Smooth muscle cell (in vitro differentiated cells): ENCODE results near the gene ATP2B3. TPM values are rescaled to one million over a fixed set of nuclear protein-coding genes. Genes with fewer than 3 reads are reported as not detected.

Experiments
- DNase-seq: peaks from one replicate; lab custom pipeline; 2025; ENCODE audit not compliant: unreplicated experiment; lab: John Stamatoyannopoulos, UW
- H2AFZ ChIP-seq: fragments of 200-600 bp; sonication (generic); 2 replicates; pipeline ENCODE4 v1.6.0; 2016; ENCODE audit warnings: antibody characterized with exemption, low read depth, mild to moderate bottlenecking
- H3F3A ChIP-seq: fragments of 200-600 bp; sonication (generic); 2 replicates; pipeline ENCODE4 v1.6.0; 2017; ENCODE audit warnings: antibody characterized with exemption, low read depth
- H3K27ac ChIP-seq: fragments of 200-600 bp; sonication (generic); 2 replicates; pipeline ENCODE4 v1.5.1; 2016; ENCODE audit warnings: low read depth, mild to moderate bottlenecking
- H3K27me3 ChIP-seq: fragments of 200-600 bp; sonication (generic); 2 replicates; pipeline ENCODE4 v1.6.1; 2016; ENCODE audit warnings: low read depth, mild to moderate bottlenecking
- H3K36me3 ChIP-seq: fragments of 200-600 bp; sonication (generic); 2 replicates; pipeline ENCODE4 v1.5.1; 2016; ENCODE audit warnings: low read depth
- H3K4me1 ChIP-seq: fragments of 200-600 bp; sonication (generic); 2 replicates; pipeline ENCODE4 v1.5.1; 2016; ENCODE audit warnings: low read depth
- H3K4me2 ChIP-seq: fragments of 200-600 bp; sonication (generic); 2 replicates; pipeline ENCODE4 v1.6.0; 2016; ENCODE audit warnings: mild to moderate bottlenecking
- H3K4me3 ChIP-seq: fragments of 200-600 bp; sonication (generic); 2 replicates; pipeline ENCODE4 v1.5.1; 2016; ENCODE audit warnings: mild to moderate bottlenecking
- H3K79me2 ChIP-seq: fragments of 200-600 bp; sonication (generic); 2 replicates; pipeline ENCODE4 v1.6.0; 2016; ENCODE audit warnings: low read depth, mild to moderate bottlenecking
- H3K9ac ChIP-seq: fragments of 200-600 bp; sonication (generic); 2 replicates; pipeline ENCODE4 v1.6.0; 2016; ENCODE audit warnings: low read depth
- H3K9me3 ChIP-seq: fragments of 200-600 bp; sonication (generic); replicated peaks from 2 replicates; pipeline ENCODE4 v1.5.1; 2016; ENCODE audit warnings: low read depth
- H4K20me1 ChIP-seq: fragments of 200-600 bp; sonication (generic); 2 replicates; pipeline ENCODE4 v1.6.0; 2016; ENCODE audit warnings: low read depth
- WGBS: methylation state at CpG from one replicate; pipeline ENCODE4 v1.1.7; 2016; ENCODE audit warnings: low lambda C conversion rate; 5-methylcytosine and 5-hydroxymethylcytosine counted together
- polyA plus RNA-seq: library from polyadenylated mRNA; unstranded; fragments of >200 nt; fragmentation: Nextera tagmentation; extraction: Ambion mirVana; gene quantifications from 2 replicates; pipeline ENCODE4 v1.2.1, GENCODE V29; 2016
- total RNA-seq: library from RNA; depleted of rRNA; stranded (reverse); fragments of >200 nt; gene quantifications from 2 replicates; pipeline ENCODE4 v1.2.3, GENCODE V29; 2014
- TF ChIP-seq, protein P1 (sequence below): fragments of 200-600 bp; sonication (generic); IDR thresholded peaks from 2 replicates; pipeline ENCODE4 v1.5.1; 2017; ENCODE audit warnings: borderline replicate concordance, mild to moderate bottlenecking, antibody characterized with exemption; ENCODE audit not compliant: insufficient read depth, poor library complexity, severe bottlenecking

ATP2B3 gene
- total and polyA plus RNA-seq, 2 experiments from 2014 or later = 0.05 to 0.22 TPM

DNA sequence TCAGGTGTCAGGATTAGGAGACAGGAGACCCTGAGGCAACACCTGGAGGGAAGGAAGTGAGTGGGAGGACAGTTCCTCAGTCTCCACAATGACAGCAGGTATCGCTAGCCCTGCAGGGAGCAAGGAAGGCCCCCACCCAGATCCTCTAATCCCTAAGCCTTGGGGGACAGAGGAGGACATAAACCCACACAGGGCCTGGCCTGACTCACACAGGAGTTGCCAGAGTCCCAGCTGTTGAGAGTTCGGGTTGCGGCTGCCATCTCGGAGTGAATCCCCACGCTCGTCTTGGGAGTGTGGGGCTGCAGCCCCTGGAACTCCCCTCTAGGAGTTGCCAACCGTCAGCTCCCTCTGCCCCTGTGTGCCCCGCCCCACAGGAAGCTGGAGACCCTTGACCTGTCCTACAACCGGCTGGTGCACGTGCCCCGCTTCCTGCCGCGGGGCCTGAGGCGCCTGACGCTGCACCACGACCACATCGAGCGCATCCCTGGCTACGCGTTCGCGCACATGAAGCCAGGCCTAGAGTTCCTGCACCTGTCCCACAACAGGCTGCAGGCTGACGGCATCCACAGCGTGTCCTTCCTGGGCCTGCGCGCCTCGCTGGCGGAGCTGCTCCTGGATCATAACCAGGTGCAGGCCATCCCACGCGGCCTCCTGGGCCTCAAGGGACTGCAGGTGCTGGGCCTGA, 31.9 kb upstream of the ATP2B3 start:
- H3K4me3 ChIP-seq = no peak overlapping the region
- no peaks in the 10 kb centered on the region for H3K4me1 ChIP-seq
- H3K36me3 ChIP-seq = no peaks in the 10 kb centered on the region
- DNase-seq = no peak
- no peak overlapping the region for H3K9ac ChIP-seq
- H3K27me3 ChIP-seq = no peaks in the 10 kb centered on the region
- WGBS = 87% methylated on average over 30 of the region's 30 CpGs
- no peak overlapping the region for H2AFZ ChIP-seq
- H3K79me2 ChIP-seq = no peaks in the 10 kb centered on the region
- TF ChIP-seq, protein P1, sequence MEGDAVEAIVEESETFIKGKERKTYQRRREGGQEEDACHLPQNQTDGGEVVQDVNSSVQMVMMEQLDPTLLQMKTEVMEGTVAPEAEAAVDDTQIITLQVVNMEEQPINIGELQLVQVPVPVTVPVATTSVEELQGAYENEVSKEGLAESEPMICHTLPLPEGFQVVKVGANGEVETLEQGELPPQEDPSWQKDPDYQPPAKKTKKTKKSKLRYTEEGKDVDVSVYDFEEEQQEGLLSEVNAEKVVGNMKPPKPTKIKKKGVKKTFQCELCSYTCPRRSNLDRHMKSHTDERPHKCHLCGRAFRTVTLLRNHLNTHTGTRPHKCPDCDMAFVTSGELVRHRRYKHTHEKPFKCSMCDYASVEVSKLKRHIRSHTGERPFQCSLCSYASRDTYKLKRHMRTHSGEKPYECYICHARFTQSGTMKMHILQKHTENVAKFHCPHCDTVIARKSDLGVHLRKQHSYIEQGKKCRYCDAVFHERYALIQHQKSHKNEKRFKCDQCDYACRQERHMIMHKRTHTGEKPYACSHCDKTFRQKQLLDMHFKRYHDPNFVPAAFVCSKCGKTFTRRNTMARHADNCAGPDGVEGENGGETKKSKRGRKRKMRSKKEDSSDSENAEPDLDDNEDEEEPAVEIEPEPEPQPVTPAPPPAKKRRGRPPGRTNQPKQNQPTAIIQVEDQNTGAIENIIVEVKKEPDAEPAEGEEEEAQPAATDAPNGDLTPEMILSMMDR = no peak
- H3K27ac ChIP-seq = no peak overlapping the region
- H4K20me1 ChIP-seq = no peaks in the 10 kb centered on the region
- no peaks in the 10 kb centered on the region for H3F3A ChIP-seq
- no peaks in the 10 kb centered on the region for H3K9me3 ChIP-seq
- no peak overlapping the region for H3K4me2 ChIP-seq

DNA sequence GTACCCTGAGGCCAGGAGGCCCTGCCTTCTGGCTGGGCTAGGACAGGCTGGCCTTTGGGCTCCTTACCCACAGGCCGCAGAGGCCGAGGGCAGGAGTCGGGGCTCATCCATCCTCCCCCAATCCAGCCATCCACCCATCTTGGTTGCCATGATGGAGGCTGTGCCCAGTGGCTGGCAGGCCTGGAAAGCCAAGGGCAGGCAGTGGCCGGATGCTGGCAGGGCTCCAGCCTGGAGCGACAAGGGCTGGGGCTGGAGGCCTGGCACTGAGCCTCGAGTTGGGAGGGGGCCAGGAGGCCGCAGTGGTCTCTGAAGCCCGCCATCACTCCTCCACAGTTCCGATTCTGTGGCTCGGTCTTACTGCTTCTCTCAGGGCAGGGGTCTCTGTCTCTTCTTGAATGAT, 31.3 kb upstream of the ATP2B3 start:
- TF ChIP-seq, protein P1 = no peak
- H2AFZ ChIP-seq = no peak overlapping the region
- no peak overlapping the region for H3K27ac ChIP-seq
- no peak overlapping the region for H3K4me2 ChIP-seq
- WGBS = 95% methylated on average over 10 of the region's 10 CpGs
- H3K27me3 ChIP-seq = no peaks in the 10 kb centered on the region
- no peaks in the 10 kb centered on the region for H3K36me3 ChIP-seq
- H3K9ac ChIP-seq = no peak overlapping the region
- H4K20me1 ChIP-seq = no peaks in the 10 kb centered on the region
- peaks cover under 1% of the 10 kb centered on the region for H3K4me1 ChIP-seq
- no peak overlapping the region for H3K4me3 ChIP-seq
- no peaks in the 10 kb centered on the region for H3F3A ChIP-seq
- no peaks in the 10 kb centered on the region for H3K9me3 ChIP-seq
- H3K79me2 ChIP-seq = no peaks in the 10 kb centered on the region
- no peak for DNase-seq

DNA sequence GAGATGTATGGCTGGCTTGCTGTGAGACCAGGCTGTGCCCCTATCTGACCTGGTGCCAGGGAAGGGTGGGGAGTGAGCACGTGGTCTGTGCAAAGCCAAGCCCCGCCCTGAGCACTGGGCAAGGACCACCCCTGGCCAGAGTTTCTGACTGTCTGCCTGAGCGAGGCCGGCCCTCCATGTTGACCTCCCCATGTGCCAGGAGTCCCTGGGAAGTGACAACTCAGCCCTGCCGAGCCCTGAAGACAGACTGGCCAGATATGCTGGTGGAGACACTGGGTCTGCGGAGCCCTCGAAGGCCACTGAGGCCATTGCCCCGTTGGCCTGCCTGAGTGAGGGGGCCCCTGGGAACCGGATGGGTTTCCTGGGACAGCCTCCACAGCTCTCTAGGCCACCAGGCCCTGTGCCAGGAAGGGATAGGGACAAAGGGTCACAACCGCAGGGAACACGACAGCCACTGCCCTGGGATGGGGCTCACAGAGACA, 29.8 kb upstream of the ATP2B3 start:
- Histone ChIP-seq H4K20me1 (no peaks in the 10 kb centered on the region), H3K4me2 (peak overlapping the region; percentile 31), H3K27me3 (no peaks in the 10 kb centered on the region), H3K9ac (no peak overlapping the region), H3K4me3 (no peak overlapping the region), H3K4me1 (peaks cover 5% of the 10 kb centered on the region), H3K27ac (no peak overlapping the region), H3F3A (no peaks in the 10 kb centered on the region), H2AFZ (no peak overlapping the region), H3K9me3 (no peaks in the 10 kb centered on the region), H3K36me3 (no peaks in the 10 kb centered on the region), H3K79me2 (no peaks in the 10 kb centered on the region)
- DNase-seq = no peak
- TF ChIP-seq, protein P1 = no peak
- 76% methylated on average over 11 of the region's 11 CpGs for WGBS
